ENCODE results near the gene CTSV.
A peak's percentile ranks its signal among the peaks of the same experiment; 100 is the strongest.
"Not testable (repeated sequence)": the region's sequence is repeated elsewhere in the genome, so short reads cannot be mapped to it uniquely, and the experiment has no call there.

Gene CTSV

GRCh38 chr9:97038611-97039513 is at the start of gene CTSV:
CTSV (minus strand) TSS chr9:97039142; CDS start chr9:97038043, 1,099 bp downstream.
- DNase-seq: peak; percentile 82

- not testable (repeated sequence) for DNase-seq
Measured at GRCh38 chr9:97087668-97088215, 48.8 kb upstream of the CTSV start.

- not testable (repeated sequence) for DNase-seq
Measured at GRCh38 chr9:97084562-97084991, 45.6 kb upstream of the CTSV start.

GRCh38 chr9:97078362-97078761 is 39.4 kb upstream of the CTSV start:
- DNase-seq: no peak

GRCh38 chr9:97077452-97078295 is 38.7 kb upstream of the CTSV start:
- no peak for DNase-seq

GRCh38 chr9:97076731-97077451 is 37.9 kb upstream of the CTSV start:
- DNase-seq: not testable (repeated sequence)

GRCh38 chr9:97076238-97076637 is 37.3 kb upstream of the CTSV start:
- no peak for DNase-seq

GRCh38 chr9:97075289-97075985 is 36.5 kb upstream of the CTSV start:
- no peak for DNase-seq

- no peak for DNase-seq
Measured at GRCh38 chr9:97073506-97073905, 34.6 kb upstream of the CTSV start.

GRCh38 chr9:97072285-97072776 is 33.4 kb upstream of the CTSV start:
- no peak for DNase-seq

GRCh38 chr9:97070325-97070724 is 31.4 kb upstream of the CTSV start:
- DNase-seq: not testable (repeated sequence)

GRCh38 chr9:97067490-97067889 is 28.5 kb upstream of the CTSV start:
- no peak for DNase-seq

- DNase-seq: no peak
Measured at GRCh38 chr9:97064176-97064575, 25.2 kb upstream of the CTSV start.

- DNase-seq: no peak
Measured at GRCh38 chr9:97060796-97061195, 21.9 kb upstream of the CTSV start.

GRCh38 chr9:97059626-97060025 is 20.7 kb upstream of the CTSV start:
- no peak for DNase-seq

- no peak for DNase-seq
Measured at GRCh38 chr9:97057651-97058050, 18.7 kb upstream of the CTSV start.

- not testable (repeated sequence) for DNase-seq
Measured at GRCh38 chr9:97055891-97056290, 16.9 kb upstream of the CTSV start.

- DNase-seq: no peak
Measured at GRCh38 chr9:97053717-97054116, 14.8 kb upstream of the CTSV start.

GRCh38 chr9:97052735-97053134 is 13.8 kb upstream of the CTSV start:
- DNase-seq: no peak

- no peak for DNase-seq
Measured at GRCh38 chr9:97046228-97046627, 7.3 kb upstream of the CTSV start.

- no peak for DNase-seq
Measured at GRCh38 chr9:97045300-97045699, 6.4 kb upstream of the CTSV start.

GRCh38 chr9:97041898-97042297 is 3.0 kb upstream of the CTSV start:
- DNase-seq: no peak
